ENCODE data around the gene ZNF891.

Gene ZNF891
- total RNA-seq = 17.3 to 32.9 reads per million in 2 experiments

GRCh38 chr12:133130038-133130807 is at the start of gene ZNF891, which contains the start of gene ZNF10:
Gene ZNF891, minus strand, starts transcription at chr12:133130274. Its CDS starts 8,356 bp downstream, at chr12:133121918.
Gene ZNF10, plus strand, starts transcription at chr12:133130627. Its CDS starts 13,866 bp downstream, at chr12:133144493.
- peak; percentile 95 for DNase-seq (ENCODE audit: low read depth)

- no peak for DNase-seq (ENCODE audit: low read depth)
Observed at GRCh38 chr12:133174901-133175300, 44.8 kb upstream of the ZNF891 start.

DNA sequence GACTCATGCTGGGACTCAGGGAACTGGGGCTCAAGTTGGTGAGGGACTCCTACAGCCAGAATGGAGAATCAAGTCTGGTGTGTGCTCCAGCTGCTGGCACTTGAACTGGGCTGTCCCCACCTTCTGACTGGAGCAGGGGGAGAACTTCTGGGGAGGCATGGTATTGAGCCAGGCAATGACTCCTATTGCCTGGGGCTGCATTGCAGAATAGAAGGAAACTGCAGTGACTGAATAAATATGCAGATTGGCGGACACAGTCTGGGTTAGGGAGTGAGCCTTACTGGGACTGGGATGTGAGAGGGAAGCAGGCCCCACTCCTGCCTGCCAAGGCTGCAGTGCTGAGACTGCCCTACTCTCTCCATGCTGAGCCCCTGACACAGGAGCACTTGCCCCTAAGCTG is 42.4 kb upstream of the ZNF891 start:
- DNase-seq (ENCODE audit: low read depth) = no peak

- no peak for DNase-seq (ENCODE audit: low read depth)
Observed at GRCh38 chr12:133165776-133166175, 35.7 kb upstream of the ZNF891 start.

DNA sequence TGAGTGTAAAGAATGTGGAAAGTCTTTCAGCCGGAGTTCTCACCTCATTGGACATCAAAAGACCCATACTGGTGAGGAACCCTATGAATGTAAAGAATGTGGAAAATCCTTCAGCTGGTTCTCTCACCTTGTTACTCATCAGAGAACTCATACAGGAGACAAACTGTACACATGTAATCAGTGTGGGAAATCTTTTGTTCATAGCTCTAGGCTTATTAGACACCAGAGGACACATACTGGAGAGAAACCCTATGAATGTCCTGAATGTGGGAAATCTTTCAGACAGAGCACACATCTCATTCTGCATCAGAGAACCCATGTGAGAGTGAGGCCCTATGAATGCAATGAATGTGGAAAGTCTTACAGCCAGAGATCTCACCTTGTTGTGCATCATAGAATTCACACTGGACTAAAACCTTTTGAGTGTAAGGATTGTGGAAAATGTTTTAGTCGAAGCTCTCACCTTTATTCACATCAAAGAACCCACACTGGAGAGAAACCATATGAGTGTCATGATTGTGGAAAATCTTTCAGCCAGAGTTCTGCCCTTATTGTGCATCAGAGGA is 26.1 kb upstream of the ZNF891 start:
- DNase-seq (ENCODE audit: low read depth) = no peak

GRCh38 chr12:133145981-133146380 is 15.9 kb upstream of the ZNF891 start:
- DNase-seq (ENCODE audit: low read depth) = no peak

DNA sequence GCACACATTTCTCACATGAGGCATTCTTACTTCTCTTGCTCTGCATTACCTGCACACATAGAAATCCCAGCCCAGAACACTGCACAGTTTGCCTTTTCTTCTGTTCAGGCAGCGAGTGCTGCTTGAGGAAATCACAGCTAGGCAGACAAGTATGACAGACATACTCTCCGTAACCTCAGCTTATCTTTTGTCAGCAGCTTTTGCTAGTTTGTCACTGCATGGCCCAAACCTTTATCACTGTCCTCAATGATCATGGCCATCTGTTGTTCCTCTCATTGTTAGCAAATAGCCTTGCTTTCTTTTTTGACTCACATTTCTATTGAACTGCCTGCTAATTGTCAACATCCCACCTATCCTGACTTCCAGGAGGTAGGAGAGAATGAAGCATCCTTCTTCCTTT is 5.7 kb upstream of the ZNF891 start:
- no peak for DNase-seq (ENCODE audit: low read depth)

DNA sequence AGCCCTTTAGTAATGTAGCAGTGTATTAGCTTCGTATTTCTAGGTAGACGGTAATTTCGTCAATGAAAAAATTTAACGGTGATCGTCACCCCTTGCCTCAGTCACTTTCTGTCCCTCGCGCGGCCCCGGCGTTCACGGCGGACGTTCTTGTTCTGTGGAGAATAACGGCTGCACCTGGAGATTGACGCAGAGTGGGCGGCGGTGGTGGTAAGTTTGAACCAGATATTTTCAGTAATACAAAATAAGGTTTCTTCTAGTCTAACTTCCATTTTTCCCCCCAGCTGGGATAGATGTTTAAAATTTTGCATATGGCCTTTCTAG is 694 bp upstream of the ZNF891 start:
- no peak for DNase-seq (ENCODE audit: low read depth)

GRCh38 chr12:133129368-133130037 is 571 bp downstream of the ZNF891 start:
- DNase-seq (ENCODE audit: low read depth) = no peak

- no peak for DNase-seq (ENCODE audit: low read depth)
Observed at GRCh38 chr12:133124674-133125073, 5.4 kb downstream of the ZNF891 start.

- DNase-seq (ENCODE audit: low read depth) = no peak
Observed at GRCh38 chr12:133120385-133121191, 9.5 kb downstream of the ZNF891 start.

DNA sequence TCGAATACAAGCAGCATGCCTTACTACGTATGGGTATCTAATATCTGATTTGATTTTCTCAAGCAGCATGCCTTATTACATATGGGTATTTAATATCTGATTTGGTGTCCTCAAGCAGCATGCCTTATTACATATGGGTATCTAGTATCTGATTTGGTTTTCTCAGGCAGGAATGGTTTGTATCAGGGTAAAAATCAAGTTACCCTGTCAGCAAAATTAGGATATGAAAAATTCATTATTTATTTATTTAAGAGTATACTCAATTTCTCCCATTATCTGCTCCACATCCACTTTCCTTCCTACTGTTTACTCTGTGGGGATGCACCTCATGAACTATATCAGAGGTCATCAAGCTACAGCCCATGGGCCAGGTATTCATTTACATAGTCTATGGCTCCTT is 21.9 kb downstream of the ZNF891 start:
- DNase-seq (ENCODE audit: low read depth) = no peak

DNA sequence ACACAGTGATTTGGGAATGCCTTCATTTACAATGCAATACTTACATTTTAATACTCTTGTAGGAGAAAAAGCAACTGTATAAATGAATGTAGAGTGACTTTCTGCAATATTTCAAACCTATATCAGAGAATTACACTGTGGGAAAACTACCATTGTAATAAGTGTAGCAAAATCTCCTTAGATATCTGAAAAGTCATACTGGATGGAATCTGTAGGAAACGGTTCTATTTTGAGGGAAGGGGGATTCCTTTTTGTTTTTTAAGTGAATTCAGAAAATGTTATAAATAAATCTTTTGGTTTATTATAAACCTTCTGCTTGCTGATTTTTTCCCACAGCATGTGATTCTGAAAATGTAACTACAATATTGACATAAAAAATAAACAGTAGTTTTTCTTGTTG is 23.0 kb downstream of the ZNF891 start:
- DNase-seq (ENCODE audit: low read depth) = no peak

- no peak for DNase-seq (ENCODE audit: low read depth)
Observed at GRCh38 chr12:133106253-133106652, 23.8 kb downstream of the ZNF891 start.

DNA sequence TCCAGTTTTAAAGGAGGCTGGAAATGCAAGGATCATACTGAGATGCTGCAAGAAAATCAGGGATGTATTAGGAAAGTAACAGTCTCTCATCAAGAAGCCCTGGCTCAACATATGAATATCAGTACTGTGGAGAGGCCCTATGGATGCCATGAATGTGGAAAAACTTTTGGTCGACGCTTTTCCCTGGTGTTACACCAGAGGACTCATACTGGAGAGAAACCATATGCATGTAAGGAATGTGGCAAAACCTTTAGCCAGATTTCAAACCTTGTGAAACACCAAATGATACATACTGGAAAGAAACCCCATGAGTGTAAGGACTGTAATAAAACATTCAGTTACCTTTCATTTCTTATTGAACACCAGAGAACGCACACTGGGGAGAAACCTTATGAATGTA is 24.5 kb downstream of the ZNF891 start:
- DNase-seq (ENCODE audit: low read depth) = no peak

GRCh38 chr12:133083345-133083744 is 46.7 kb downstream of the ZNF891 start:
- DNase-seq (ENCODE audit: low read depth) = no peak

GRCh38 chr12:133081159-133081780 is 48.8 kb downstream of the ZNF891 start:
- no peak for DNase-seq (ENCODE audit: low read depth)

DNA sequence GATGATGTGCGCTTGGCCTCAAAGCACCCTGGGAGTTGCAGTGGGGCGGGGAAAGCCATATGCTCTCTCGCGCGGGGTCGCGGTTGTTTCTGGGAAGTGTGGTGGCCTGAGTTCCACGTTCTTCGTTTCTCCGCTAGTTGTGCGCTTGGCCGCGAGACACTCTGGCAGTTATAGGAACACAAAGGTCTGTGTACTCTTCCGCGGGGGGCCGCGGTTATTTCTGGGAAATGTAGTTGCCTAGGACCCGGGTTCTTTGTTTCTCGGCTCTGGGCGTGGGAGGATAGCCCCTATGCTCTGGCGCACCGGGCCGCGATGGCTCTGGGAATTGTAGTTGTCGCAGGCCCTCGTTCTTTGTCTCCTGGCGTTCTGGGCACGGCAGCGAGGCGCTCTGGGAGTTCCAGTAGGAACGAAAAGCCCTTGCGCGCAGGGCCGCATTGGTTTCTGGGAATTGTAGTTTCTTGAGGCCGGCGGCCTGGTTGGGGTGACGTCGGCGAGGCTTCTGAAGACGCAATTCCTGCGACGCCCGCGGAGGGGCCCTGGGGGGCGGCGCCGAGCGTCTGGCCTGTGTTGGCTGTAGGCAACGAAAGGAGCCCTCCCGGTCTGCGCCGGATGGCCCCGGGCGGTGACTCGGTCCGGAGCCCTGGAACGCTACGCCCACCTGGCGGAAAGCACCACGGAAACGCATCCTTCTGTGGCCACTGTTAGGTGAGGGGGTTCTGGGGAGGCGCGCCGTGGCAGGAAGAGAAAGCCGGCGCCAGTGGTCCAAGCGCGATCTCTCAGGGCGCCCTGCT is 49.5 kb downstream of the ZNF891 start, which contains the start of gene ZNF140:
TSS of gene ZNF140 (plus strand) at position 556 of the 791 bp plus-strand sequence. CDS start 398 bp downstream, outside the sequence.
- DNase-seq (ENCODE audit: low read depth) = peak; percentile 91

- DNase-seq (ENCODE audit: low read depth) = peak; percentile 96
Observed at GRCh38 chr12:133080026-133080367, 50.1 kb downstream of the ZNF891 start.

GRCh38 chr12:133073836-133074235 is 56.2 kb downstream of the ZNF891 start:
- no peak for DNase-seq (ENCODE audit: low read depth)

GRCh38 chr12:133063556-133063955 is 66.5 kb downstream of the ZNF891 start:
- no peak for DNase-seq (ENCODE audit: low read depth)

Measured in T follicular helper cell (primary cell).